ENCODE measurements around the gene KCNH5. TPM values are rescaled to one million over a fixed set of nuclear protein-coding genes. Genes with fewer than 3 reads are reported as not detected.
"Not testable (repeated sequence)": the region's sequence is repeated elsewhere in the genome, so short reads cannot be mapped to it uniquely, and the experiment has no call there.

The KCNH5 gene
- total RNA-seq, 1 experiment from 2014 or later, result 2.3 TPM

DNA sequence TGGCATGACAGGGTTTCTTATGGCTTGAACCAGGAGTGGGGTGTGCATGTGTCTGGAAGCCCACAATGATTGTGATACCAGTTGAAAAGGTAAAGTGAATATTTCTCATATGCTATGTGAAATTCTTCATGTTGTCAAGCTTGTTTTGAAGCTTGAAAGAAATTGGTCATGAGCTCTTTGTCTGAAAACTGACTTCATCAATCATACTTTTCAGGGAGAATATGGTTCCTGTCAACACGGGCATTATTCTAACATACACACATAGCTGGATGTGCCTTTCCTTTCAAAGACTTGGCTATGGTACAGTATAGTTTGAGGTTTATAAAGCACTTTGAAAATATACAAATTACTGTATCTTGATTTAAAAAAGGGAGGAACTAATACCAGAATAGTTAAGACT, 158.8 kb downstream of the KCNH5 start:
- no peak for DNase-seq (ENCODE audit: low spot score)

GRCh38 chr14:62885451-62885850, 159.8 kb downstream of the KCNH5 start:
- no peak for DNase-seq (ENCODE audit: low spot score)

GRCh38 chr14:62882967-62883366, 162.3 kb downstream of the KCNH5 start:
- DNase-seq (ENCODE audit: low spot score), result no peak

GRCh38 chr14:62866376-62866775, 178.9 kb downstream of the KCNH5 start:
- DNase-seq (ENCODE audit: low spot score), result no peak

GRCh38 chr14:62864588-62864987, 180.7 kb downstream of the KCNH5 start:
- no peak for DNase-seq (ENCODE audit: low spot score)

GRCh38 chr14:62858011-62858410, 187.2 kb downstream of the KCNH5 start:
- not testable (repeated sequence) for DNase-seq (ENCODE audit: low spot score)

GRCh38 chr14:62854951-62855350, 190.3 kb downstream of the KCNH5 start:
- DNase-seq (ENCODE audit: low spot score), result no peak

DNA sequence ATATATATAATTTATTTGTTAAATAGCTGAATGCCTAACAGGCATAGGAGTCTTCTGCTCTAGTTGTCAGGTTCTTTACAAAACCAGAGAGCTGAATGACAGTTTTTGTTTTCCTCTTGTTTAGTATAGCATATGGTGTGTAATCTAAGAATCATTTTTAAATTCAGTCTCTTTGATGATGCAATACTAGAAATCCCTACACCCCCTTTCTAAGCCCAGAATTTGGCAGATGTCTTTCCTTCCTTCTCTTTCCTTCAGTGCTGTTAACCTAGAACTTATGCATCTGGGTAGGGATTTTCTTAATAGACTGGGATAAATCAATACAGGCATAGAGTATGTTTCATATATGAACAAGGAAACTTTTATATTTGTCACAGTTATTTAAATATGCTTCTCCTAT, 198.1 kb downstream of the KCNH5 start:
- no peak for DNase-seq (ENCODE audit: low spot score)

GRCh38 chr14:62844546-62844945, 200.7 kb downstream of the KCNH5 start:
- DNase-seq (ENCODE audit: low spot score), result no peak

- DNase-seq (ENCODE audit: low spot score), result no peak
Measured at GRCh38 chr14:62824086-62824485, 221.2 kb downstream of the KCNH5 start.

DNA sequence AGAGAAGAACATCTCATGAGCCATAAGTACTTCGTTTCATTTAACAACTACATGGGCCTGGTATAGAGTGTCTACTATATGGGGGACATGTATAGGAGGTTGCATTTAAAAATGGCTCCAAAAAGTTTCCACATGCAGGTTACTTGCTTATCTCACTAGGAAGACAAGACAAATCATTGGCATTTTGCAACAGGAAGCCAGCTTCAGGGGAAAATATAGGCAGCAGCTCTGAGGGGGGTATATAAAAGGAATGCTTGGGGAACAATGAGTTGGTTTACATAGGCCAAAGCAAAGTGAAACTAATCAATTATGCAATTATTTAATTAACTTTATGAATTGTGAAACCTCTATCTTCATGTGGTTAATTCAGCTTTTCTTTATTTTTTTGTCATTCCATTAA, 225.3 kb downstream of the KCNH5 start:
- no peak for DNase-seq (ENCODE audit: low spot score)

GRCh38 chr14:62807636-62808035, 237.6 kb downstream of the KCNH5 start:
- no peak for DNase-seq (ENCODE audit: low spot score)

- DNase-seq (ENCODE audit: low spot score), result no peak
Measured at GRCh38 chr14:62800577-62800976, 244.7 kb downstream of the KCNH5 start.

- no peak for DNase-seq (ENCODE audit: low spot score)
Measured at GRCh38 chr14:62796431-62796830, 248.8 kb downstream of the KCNH5 start.

DNA sequence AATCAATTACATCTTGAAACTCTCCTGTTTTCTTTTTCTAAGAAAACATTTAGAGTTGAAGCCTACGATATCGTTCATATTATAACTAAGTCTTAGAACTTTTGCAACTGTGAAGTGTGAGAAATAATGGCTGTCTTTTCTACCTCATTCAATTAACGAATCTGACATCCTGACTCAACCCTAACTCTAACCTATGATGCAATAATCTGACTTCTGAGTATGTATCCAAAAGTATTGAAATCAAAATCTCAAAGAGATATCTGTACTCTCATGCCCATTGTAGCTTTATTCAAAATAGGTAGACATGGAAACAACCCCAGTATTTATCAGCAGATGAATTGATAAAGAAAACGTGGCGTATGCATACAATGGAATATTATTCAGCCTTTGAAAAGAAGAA, 252.7 kb downstream of the KCNH5 start:
- no peak for DNase-seq (ENCODE audit: low spot score)

GRCh38 chr14:62781328-62781727, 263.9 kb downstream of the KCNH5 start:
- DNase-seq (ENCODE audit: low spot score), result not testable (repeated sequence)

DNA sequence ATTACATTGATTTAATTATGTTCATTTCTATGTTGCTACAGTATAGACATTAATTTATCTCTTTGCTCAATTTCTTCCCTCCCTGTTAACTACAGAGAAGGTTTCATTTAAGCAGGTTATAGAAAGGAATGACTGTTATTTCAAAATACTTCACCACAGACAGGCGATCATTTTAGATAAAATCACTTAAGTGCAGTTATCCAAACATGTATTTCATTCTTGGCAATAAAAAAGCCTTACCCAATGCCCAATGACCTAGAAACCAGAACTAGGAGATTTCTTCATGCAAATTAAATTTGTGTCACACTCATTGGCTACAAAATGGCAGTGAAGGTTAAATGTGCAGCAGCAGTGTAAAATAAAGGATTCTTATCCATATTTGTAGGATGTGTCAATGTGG, 266.4 kb downstream of the KCNH5 start:
- peak; percentile 13 for DNase-seq (ENCODE audit: low spot score)

- no peak for DNase-seq (ENCODE audit: low spot score)
Measured at GRCh38 chr14:62778310-62778709, 266.9 kb downstream of the KCNH5 start.

GRCh38 chr14:62777510-62777909, 267.7 kb downstream of the KCNH5 start:
- DNase-seq (ENCODE audit: low spot score), result no peak

GRCh38 chr14:62776300-62776699, 269.0 kb downstream of the KCNH5 start:
- no peak for DNase-seq (ENCODE audit: low spot score)

DNA sequence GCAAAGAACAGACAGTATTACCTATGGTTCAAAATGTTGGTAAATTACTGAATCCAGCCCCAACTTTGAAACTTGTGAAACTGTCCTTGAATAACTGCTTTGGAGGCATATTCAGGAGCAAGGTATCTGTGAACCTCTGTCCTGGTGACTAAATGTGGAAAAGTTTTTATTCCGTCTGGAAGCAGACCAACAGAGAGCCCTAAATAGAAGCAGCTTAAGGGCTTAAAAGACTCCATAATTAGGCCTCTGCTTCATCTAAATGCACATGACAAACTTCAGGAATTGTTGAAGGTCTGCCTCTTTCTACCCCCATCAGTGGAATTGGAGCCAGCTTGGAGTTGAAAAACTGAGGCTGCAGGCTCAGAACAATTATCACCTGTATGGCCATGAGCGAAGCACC, 276.5 kb downstream of the KCNH5 start:
- DNase-seq (ENCODE audit: low spot score), result no peak

DNA sequence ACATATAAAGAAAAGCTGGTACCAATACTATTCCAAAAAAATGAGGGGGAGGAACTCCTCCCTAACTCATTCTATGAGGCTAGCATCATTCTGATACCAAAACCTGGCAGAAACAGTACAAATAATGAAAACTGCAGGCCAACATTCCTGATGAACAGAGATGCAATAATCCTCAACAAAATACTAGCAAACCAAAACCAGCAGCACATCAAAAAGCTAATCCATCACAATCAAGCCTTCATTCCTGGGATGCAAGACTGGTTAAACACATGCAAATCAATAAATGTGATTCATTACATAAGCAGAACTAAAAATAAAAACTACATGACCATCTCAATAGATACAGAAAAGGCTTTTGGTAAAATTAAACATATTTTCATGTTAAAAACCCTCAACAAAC, 281.3 kb downstream of the KCNH5 start:
- DNase-seq (ENCODE audit: low spot score), result no peak

DNA sequence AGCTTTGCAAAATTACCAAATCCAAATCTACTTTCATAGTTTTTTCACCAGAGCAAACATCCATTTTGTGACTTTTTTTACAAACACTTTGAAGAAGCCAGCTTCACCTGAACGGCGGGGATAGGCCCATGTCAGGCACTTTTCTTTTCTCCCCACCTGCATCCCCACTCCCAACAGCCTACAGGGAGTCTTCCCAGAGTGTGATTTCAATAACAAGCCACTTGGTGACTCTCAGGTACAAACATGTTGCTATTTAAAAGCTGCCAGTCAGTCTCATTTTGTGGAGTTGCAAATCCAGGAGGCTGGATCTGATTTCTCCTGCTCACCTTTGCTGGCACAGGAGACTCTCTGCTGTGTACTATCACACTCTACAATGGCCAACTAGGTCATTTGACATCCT, 285.5 kb downstream of the KCNH5 start:
- DNase-seq (ENCODE audit: low spot score), result no peak

- DNase-seq (ENCODE audit: low spot score), result not testable (repeated sequence)
Measured at GRCh38 chr14:62746881-62747280, 298.4 kb downstream of the KCNH5 start.

GRCh38 chr14:62745496-62745895, 299.8 kb downstream of the KCNH5 start:
- DNase-seq (ENCODE audit: low spot score), result peak; percentile 7
